WTC11 (cell line): ENCODE data around the gene CEP63.

Source experiments
- ELF4 ChIP-seq: sonication (generic); formaldehyde crosslinking; IDR thresholded peaks from 2 replicates; pipeline ENCODE4 v1.8.1; 2022; ENCODE audit warnings: low read depth, mild to moderate bottlenecking, moderate library complexity, missing genetic modification reagents
- KAT7 ChIP-seq: sonication (generic); formaldehyde crosslinking; IDR thresholded peaks from 2 replicates; pipeline ENCODE4 v1.8.1; 2023; ENCODE audit warnings: missing genetic modification reagents, mild to moderate bottlenecking, borderline replicate concordance
- SMAD3 ChIP-seq: sonication (generic); formaldehyde crosslinking; IDR thresholded peaks from 2 replicates; pipeline ENCODE4 v1.8.0; 2022; ENCODE audit warnings: missing genetic modification reagents, mild to moderate bottlenecking, borderline replicate concordance
- SMAD4 ChIP-seq: sonication (generic); formaldehyde crosslinking; IDR thresholded peaks from 2 replicates; pipeline ENCODE4 v1.8.0; 2022; ENCODE audit warnings: mild to moderate bottlenecking, missing genetic modification reagents
- ZNF121 ChIP-seq: sonication (generic); formaldehyde crosslinking; IDR thresholded peaks from 2 replicates; pipeline ENCODE4 v1.8.0; 2023; ENCODE audit warnings: missing genetic modification reagents
- TF ChIP-seq, protein P1 (sequence below): sonication (generic); formaldehyde crosslinking; IDR thresholded peaks from 2 replicates; pipeline ENCODE4 v1.8.1; 2022; ENCODE audit warnings: low read depth, mild to moderate bottlenecking, moderate library complexity, missing genetic modification reagents, borderline replicate concordance
- TF ChIP-seq, protein P2 (sequence below): fragments of 200-600 bp; IDR thresholded peaks from 2 replicates; pipeline ENCODE4 v1.8.0; 2022; ENCODE audit warnings: antibody characterized with exemption

DNA sequence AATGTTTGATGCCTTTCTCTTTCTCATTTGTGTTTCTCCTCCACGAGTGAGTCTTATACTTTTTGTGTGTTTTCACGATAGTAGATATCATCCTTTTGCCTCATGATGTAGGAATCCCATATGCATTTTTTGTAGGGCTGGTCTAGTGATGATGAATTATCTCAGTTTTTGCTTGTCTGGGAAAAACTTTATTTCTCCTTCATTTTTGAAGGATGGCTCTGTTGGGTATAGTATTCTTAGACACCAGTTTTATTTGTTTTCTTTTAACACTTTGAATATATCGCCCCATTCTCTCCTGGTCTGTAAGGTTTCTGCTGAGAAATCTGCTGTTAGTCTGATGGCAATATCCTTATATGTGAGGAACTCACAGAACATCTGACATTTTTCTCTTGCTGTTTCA is 18.3 kb downstream of the CEP63 start:
- TF ChIP-seq ELF4 (CRISPR knock-in tag): no peak
- TF ChIP-seq KAT7 (CRISPR knock-in tag): no peak
- TF ChIP-seq ZNF121 (CRISPR knock-in tag): no peak
- TF ChIP-seq, protein P1, sequence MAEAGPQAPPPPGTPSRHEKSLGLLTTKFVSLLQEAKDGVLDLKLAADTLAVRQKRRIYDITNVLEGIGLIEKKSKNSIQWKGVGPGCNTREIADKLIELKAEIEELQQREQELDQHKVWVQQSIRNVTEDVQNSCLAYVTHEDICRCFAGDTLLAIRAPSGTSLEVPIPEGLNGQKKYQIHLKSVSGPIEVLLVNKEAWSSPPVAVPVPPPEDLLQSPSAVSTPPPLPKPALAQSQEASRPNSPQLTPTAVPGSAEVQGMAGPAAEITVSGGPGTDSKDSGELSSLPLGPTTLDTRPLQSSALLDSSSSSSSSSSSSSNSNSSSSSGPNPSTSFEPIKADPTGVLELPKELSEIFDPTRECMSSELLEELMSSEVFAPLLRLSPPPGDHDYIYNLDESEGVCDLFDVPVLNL: no peak
- TF ChIP-seq SMAD3: no peak
- no peak for TF ChIP-seq SMAD4 (CRISPR knock-in tag)
- TF ChIP-seq, protein P2, sequence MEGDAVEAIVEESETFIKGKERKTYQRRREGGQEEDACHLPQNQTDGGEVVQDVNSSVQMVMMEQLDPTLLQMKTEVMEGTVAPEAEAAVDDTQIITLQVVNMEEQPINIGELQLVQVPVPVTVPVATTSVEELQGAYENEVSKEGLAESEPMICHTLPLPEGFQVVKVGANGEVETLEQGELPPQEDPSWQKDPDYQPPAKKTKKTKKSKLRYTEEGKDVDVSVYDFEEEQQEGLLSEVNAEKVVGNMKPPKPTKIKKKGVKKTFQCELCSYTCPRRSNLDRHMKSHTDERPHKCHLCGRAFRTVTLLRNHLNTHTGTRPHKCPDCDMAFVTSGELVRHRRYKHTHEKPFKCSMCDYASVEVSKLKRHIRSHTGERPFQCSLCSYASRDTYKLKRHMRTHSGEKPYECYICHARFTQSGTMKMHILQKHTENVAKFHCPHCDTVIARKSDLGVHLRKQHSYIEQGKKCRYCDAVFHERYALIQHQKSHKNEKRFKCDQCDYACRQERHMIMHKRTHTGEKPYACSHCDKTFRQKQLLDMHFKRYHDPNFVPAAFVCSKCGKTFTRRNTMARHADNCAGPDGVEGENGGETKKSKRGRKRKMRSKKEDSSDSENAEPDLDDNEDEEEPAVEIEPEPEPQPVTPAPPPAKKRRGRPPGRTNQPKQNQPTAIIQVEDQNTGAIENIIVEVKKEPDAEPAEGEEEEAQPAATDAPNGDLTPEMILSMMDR: no peak
